CD4-positive, alpha-beta memory T cell (primary cell): ENCODE data around the gene FLNC. TPM values are rescaled to one million over a fixed set of nuclear protein-coding genes. Genes with fewer than 3 reads are reported as not detected.

ENCODE experiments used
- CTCF ChIA-PET: fragments of 350-600 bp; sonication (Branson Sonifier 250); formaldehyde crosslinking; loops from one replicate; lab custom pipeline; 2021; ENCODE audit warnings: inconsistent platforms; ENCODE audit not compliant: partially characterized antibody; lab: Charles Lee
- POLR2A ChIA-PET: fragments of 350-600 bp; sonication (Branson Sonifier 250); formaldehyde crosslinking; loops from one replicate; lab custom pipeline; 2021; ENCODE audit not compliant: partially characterized antibody; lab: Charles Lee
- DNase-seq, 5 donors: peaks; one replicate each; pipeline versions ENCODE4 v3.0.0 to v3.0.0-alpha.2; 2020 to 2022; ENCODE audit warnings: mixed read lengths in 1 of 5
- H3K27ac ChIP-seq: one replicate; pipeline ENCODE4 v1.7.0; 2013; ENCODE audit warnings: low read depth, low read length
- H3K27me3 ChIP-seq: 2 replicates; pipeline ENCODE4 v1.7.0; 2013; ENCODE audit warnings: mild to moderate bottlenecking, low read length, moderate library complexity; ENCODE audit not compliant: insufficient read depth
- H3K36me3 ChIP-seq: 2 replicates; pipeline ENCODE4 v1.7.0; 2013; ENCODE audit warnings: mild to moderate bottlenecking, low read length, moderate library complexity; ENCODE audit not compliant: insufficient read depth
- H3K4me1 ChIP-seq: 2 replicates; pipeline ENCODE4 v1.7.0; 2013; ENCODE audit warnings: mild to moderate bottlenecking, low read length, moderate library complexity; ENCODE audit not compliant: insufficient read depth
- H3K4me3 ChIP-seq, 2 donors: one replicate each; pipeline ENCODE4 v1.7.0; 2013; ENCODE audit warnings: low read length in 2 of 2, mild to moderate bottlenecking in 1 of 2
- H3K9me3 ChIP-seq, 2 donors: one replicate each; pipeline ENCODE4 v1.7.0; 2013; ENCODE audit warnings: low read length in 2 of 2, control low read depth in 1 of 2; ENCODE audit not compliant: control insufficient read depth in 1 of 2
- H3K27ac Mint-ChIP-seq, 7 donors: one replicate each; pipeline ENCODE4 v1.8.0; 2020 to 2021; ENCODE audit warnings: mixed read lengths in 7 of 7, mild to moderate bottlenecking in 6 of 7, inconsistent platforms in 3 of 7, moderate library complexity in 3 of 7
- H3K27me3 Mint-ChIP-seq, 2 donors: one replicate each; pipeline ENCODE4 v1.8.0; 2020 to 2021; ENCODE audit warnings: mixed read lengths in 2 of 2
- H3K36me3 Mint-ChIP-seq, 2 donors: one replicate each; pipeline ENCODE4 v1.8.0; 2020 to 2021; ENCODE audit warnings: mixed read lengths in 2 of 2, inconsistent platforms in 1 of 2, mild to moderate bottlenecking in 1 of 2
- H3K4me1 Mint-ChIP-seq, 4 donors: one replicate each; pipeline ENCODE4 v1.8.0; 2020 to 2021; ENCODE audit warnings: mixed read lengths in 4 of 4, mild to moderate bottlenecking in 1 of 4
- H3K4me3 Mint-ChIP-seq, 8 donors: one replicate each; pipeline ENCODE4 v1.8.0; 2020 to 2021; ENCODE audit warnings: mixed read lengths in 8 of 8, mild to moderate bottlenecking in 7 of 8, moderate library complexity in 6 of 8, inconsistent platforms in 3 of 8
- H3K9me3 Mint-ChIP-seq, 8 donors: one replicate each; pipeline ENCODE4 v1.8.0; 2020 to 2021; ENCODE audit warnings: mixed read lengths in 8 of 8, mild to moderate bottlenecking in 5 of 8, inconsistent platforms in 3 of 8, moderate library complexity in 1 of 8
- intact Hi-C: fragments of 100-400 bp; cut with micrococcal nuclease; formaldehyde crosslinking; loops from one replicate; pipeline ENCODE4 v1.15.1; 2023
- polyA plus RNA-seq, 2 donors: library from polyadenylated mRNA; unstranded; fragments of 300-500 nt; fragmentation: Illumina TruSeq; gene quantifications; one replicate each; pipeline ENCODE4 v1.2.3, GENCODE V29; 2021
- total RNA-seq, 2 experiments: library from RNA; stranded (reverse); gene quantifications; one replicate each; pipeline ENCODE4 v1.2.3, GENCODE V29; 2021

FLNC gene
- total and polyA plus RNA-seq, 4 experiments from 2014 or later, result 0.06 TPM; not detected in 3

DNA sequence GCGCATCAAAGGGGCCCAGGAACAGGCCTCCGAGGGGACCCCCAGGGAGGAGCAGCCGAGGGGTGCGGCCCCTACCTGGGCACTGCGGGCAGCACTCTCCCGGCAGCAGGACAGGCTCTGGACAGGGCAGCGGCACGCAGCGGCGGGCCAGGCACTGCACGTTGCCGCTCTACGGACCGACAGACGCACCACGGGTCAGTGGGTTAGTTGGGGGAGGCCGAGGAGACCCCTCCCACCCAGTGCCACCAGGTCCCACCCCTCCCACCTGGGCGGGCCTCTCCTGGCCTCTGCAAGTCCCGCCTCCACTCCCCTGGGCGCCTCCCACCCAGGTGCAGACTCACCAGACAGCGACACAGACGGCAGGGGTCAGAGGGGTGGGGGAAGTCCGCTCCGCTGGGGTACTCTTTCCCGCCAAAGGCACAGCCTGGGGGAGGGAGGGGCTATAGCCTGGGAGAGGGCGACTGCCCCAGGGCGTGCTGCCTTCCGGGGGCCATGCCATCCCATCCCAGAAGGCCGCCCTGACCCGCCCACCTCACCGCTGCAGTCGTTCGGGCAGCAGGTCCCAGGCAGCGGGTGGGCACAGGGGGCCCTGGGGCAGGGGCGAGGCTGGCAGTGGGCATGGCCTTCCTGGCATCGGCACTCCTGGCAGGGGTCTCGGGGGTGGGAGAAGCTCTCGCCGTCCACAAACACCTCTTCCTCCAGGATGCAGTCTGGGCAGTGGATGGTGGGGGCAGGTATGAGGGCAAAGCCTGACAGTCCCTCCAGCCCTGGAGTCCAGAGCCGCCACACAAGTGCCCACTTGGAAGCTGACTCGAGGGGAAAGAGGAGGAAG lies 61.1 kb downstream of the FLNC start:
- H3K4me1 ChIP-seq, result no peaks in the 10 kb centered on the region
- H3K4me3 Mint-ChIP-seq, result peak overlapping the region in 4 of 8 donors; percentile 17 to 33 (median 29)
- H3K27me3 ChIP-seq, result no peaks in the 10 kb centered on the region
- ChIA-PET POLR2A (no interaction called here), CTCF (no interaction called here)
- peaks cover 0 to 2% (median 0%) of the 10 kb centered on the region in 4 donors for H3K4me1 Mint-ChIP-seq
- no peaks in the 10 kb centered on the region for H3K9me3 ChIP-seq
- no peak overlapping the region for H3K27ac Mint-ChIP-seq
- H3K4me3 ChIP-seq, result no peak overlapping the region
- H3K36me3 ChIP-seq, result no peaks in the 10 kb centered on the region
- no peaks in the 10 kb centered on the region for H3K9me3 Mint-ChIP-seq
- H3K27me3 Mint-ChIP-seq, result peaks cover 8% of the 10 kb centered on the region in 2 donors
- H3K27ac ChIP-seq, result no peak overlapping the region
- H3K36me3 Mint-ChIP-seq, result no peaks in the 10 kb centered on the region
- DNase-seq, result peak in 1 of 5 donors; percentile 54
- intact Hi-C loops, result no loop called here

- H3K27me3 ChIP-seq, result no peaks in the 10 kb centered on the region
- intact Hi-C loops, result no loop called here
- Mint-ChIP-seq H3K4me3 (peak overlapping the region in 4 of 8 donors; percentile 17 to 33 (median 29)), H3K9me3 (no peaks in the 10 kb centered on the region), H3K4me1 (peaks cover 0 to 2% (median 0%) of the 10 kb centered on the region in 4 donors), H3K27me3 (peaks cover 8% of the 10 kb centered on the region in 2 donors), H3K27ac (no peak overlapping the region), H3K36me3 (no peaks in the 10 kb centered on the region)
- POLR2A ChIA-PET, result no interaction called here
- CTCF ChIA-PET, result no interaction called here
- H3K9me3 ChIP-seq, result no peaks in the 10 kb centered on the region
- no peak overlapping the region for H3K4me3 ChIP-seq
- H3K4me1 ChIP-seq, result no peaks in the 10 kb centered on the region
- H3K27ac ChIP-seq, result no peak overlapping the region
- H3K36me3 ChIP-seq, result no peaks in the 10 kb centered on the region
- DNase-seq, result no peak
Measured at GRCh38 chr7:128891942-128892269, 61.7 kb downstream of the FLNC start.

DNA sequence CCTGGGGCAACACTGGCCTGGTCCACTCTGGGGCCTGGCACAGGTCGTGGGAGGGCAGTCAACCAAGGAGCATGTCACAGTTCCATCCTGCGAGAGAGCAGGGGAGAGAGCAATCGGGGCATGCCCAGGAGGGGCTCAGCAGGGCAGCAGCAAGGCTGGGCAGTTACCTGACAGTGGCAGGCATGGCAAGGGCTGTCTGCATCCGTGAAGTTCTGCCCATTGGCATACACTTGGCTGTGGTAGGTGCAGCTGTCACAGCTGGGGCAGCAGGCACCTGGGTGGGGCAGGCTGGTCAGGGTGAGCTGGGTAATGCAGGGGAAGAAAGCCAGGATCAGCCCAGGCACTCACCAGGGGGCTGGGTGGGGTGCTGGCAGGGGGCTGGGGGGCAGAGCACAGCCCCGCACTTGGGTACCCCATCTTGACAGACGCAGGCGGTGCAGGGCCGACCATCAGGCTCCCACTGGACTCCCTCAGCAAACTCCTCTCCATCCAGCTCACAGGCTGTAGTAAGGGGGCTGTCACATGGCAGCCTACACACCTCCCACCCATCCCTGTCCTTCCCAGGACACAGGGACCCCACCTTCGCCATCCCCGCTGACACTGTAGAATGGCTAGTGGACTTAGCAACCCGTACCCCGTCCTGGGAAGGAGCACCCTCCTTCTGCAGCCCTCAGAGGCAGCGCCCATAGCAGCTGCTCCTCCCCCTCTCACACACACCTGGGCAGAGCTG lies 62.5 kb downstream of the FLNC start:
- Mint-ChIP-seq H3K27me3 (peaks cover 8 to 10% of the 10 kb centered on the region in 2 donors), H3K27ac (no peak overlapping the region), H3K4me1 (peaks cover 0 to 2% (median 0%) of the 10 kb centered on the region in 4 donors), H3K36me3 (no peaks in the 10 kb centered on the region), H3K4me3 (no peak overlapping the region), H3K9me3 (no peaks in the 10 kb centered on the region)
- intact Hi-C loops, result no loop called here
- DNase-seq, result no peak
- Histone ChIP-seq H3K4me3 (no peak overlapping the region), H3K27me3 (no peaks in the 10 kb centered on the region), H3K27ac (no peak overlapping the region), H3K36me3 (no peaks in the 10 kb centered on the region), H3K9me3 (no peaks in the 10 kb centered on the region), H3K4me1 (no peaks in the 10 kb centered on the region)
- CTCF ChIA-PET, result no interaction called here
- POLR2A ChIA-PET, result no interaction called here

GRCh38 chr7:128893251-128894100 lies 63.3 kb downstream of the FLNC start:
- H3K4me3 ChIP-seq, result no peak overlapping the region
- peaks cover 8 to 10% of the 10 kb centered on the region in 2 donors for H3K27me3 Mint-ChIP-seq
- no peak for DNase-seq
- no peaks in the 10 kb centered on the region for H3K27me3 ChIP-seq
- peaks cover 0 to 2% (median 0%) of the 10 kb centered on the region in 8 donors for H3K9me3 Mint-ChIP-seq
- intact Hi-C loops, result no loop called here
- H3K9me3 ChIP-seq, result no peaks in the 10 kb centered on the region
- H3K36me3 Mint-ChIP-seq, result peaks cover 0 to 3% of the 10 kb centered on the region in 2 donors
- ChIA-PET CTCF (no interaction called here), POLR2A (no interaction called here)
- no peak overlapping the region for H3K4me3 Mint-ChIP-seq
- H3K27ac Mint-ChIP-seq, result no peak overlapping the region
- H3K4me1 ChIP-seq, result no peaks in the 10 kb centered on the region
- no peaks in the 10 kb centered on the region for H3K36me3 ChIP-seq
- H3K27ac ChIP-seq, result no peak overlapping the region
- H3K4me1 Mint-ChIP-seq, result peaks cover 0 to 2% (median 0%) of the 10 kb centered on the region in 4 donors

GRCh38 chr7:128894101-128894440 lies 63.9 kb downstream of the FLNC start:
- Mint-ChIP-seq H3K4me1 (peaks cover 0 to 2% (median 0%) of the 10 kb centered on the region in 4 donors), H3K4me3 (no peak overlapping the region), H3K9me3 (peaks cover 0 to 5% (median 0%) of the 10 kb centered on the region in 8 donors), H3K36me3 (peaks cover 0 to 4% of the 10 kb centered on the region in 2 donors), H3K27ac (no peak overlapping the region), H3K27me3 (peaks cover 8 to 10% of the 10 kb centered on the region in 2 donors)
- POLR2A ChIA-PET, result no interaction called here
- Histone ChIP-seq H3K27me3 (no peaks in the 10 kb centered on the region), H3K27ac (no peak overlapping the region), H3K36me3 (no peaks in the 10 kb centered on the region), H3K4me3 (no peak overlapping the region), H3K4me1 (no peaks in the 10 kb centered on the region), H3K9me3 (no peaks in the 10 kb centered on the region)
- CTCF ChIA-PET, result no interaction called here
- intact Hi-C loops, result no loop called here
- DNase-seq, result no peak

GRCh38 chr7:128895320-128895719 lies 65.1 kb downstream of the FLNC start:
- intact Hi-C loops, result no loop called here

More at GRCh38 chr7:128895320-128895719, 65.1 kb downstream of the FLNC start:
- Histone ChIP-seq H3K4me1 (no peaks in the 10 kb centered on the region), H3K27ac (no peak overlapping the region), H3K9me3 (no peaks in the 10 kb centered on the region), H3K27me3 (no peaks in the 10 kb centered on the region), H3K4me3 (no peak overlapping the region), H3K36me3 (no peaks in the 10 kb centered on the region)
- Mint-ChIP-seq H3K27me3 (peaks cover 4 to 5% of the 10 kb centered on the region in 2 donors), H3K27ac (no peak overlapping the region), H3K36me3 (peaks cover 0 to 4% of the 10 kb centered on the region in 2 donors), H3K9me3 (peaks cover 0 to 5% (median 0%) of the 10 kb centered on the region in 8 donors), H3K4me3 (no peak overlapping the region), H3K4me1 (peaks cover 0 to 2% (median 0%) of the 10 kb centered on the region in 4 donors)
- CTCF ChIA-PET, result interaction anchor here (0.9 kb wide), 1 partner anchor 12 kb away, joined by 3 read pairs; no protein-coding TSS in a partner anchor
- POLR2A ChIA-PET, result no interaction called here
- no peak for DNase-seq
